NCI-H1694 treated with DMSO at 0.1 percent for 48 hours (cell line): ENCODE results near the gene ZBTB16.

Experiments
- DNase-seq: peaks from one replicate; lab custom pipeline; 2025; lab: John Stamatoyannopoulos, UW

ZBTB16 gene, protein sequence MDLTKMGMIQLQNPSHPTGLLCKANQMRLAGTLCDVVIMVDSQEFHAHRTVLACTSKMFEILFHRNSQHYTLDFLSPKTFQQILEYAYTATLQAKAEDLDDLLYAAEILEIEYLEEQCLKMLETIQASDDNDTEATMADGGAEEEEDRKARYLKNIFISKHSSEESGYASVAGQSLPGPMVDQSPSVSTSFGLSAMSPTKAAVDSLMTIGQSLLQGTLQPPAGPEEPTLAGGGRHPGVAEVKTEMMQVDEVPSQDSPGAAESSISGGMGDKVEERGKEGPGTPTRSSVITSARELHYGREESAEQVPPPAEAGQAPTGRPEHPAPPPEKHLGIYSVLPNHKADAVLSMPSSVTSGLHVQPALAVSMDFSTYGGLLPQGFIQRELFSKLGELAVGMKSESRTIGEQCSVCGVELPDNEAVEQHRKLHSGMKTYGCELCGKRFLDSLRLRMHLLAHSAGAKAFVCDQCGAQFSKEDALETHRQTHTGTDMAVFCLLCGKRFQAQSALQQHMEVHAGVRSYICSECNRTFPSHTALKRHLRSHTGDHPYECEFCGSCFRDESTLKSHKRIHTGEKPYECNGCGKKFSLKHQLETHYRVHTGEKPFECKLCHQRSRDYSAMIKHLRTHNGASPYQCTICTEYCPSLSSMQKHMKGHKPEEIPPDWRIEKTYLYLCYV

DNA sequence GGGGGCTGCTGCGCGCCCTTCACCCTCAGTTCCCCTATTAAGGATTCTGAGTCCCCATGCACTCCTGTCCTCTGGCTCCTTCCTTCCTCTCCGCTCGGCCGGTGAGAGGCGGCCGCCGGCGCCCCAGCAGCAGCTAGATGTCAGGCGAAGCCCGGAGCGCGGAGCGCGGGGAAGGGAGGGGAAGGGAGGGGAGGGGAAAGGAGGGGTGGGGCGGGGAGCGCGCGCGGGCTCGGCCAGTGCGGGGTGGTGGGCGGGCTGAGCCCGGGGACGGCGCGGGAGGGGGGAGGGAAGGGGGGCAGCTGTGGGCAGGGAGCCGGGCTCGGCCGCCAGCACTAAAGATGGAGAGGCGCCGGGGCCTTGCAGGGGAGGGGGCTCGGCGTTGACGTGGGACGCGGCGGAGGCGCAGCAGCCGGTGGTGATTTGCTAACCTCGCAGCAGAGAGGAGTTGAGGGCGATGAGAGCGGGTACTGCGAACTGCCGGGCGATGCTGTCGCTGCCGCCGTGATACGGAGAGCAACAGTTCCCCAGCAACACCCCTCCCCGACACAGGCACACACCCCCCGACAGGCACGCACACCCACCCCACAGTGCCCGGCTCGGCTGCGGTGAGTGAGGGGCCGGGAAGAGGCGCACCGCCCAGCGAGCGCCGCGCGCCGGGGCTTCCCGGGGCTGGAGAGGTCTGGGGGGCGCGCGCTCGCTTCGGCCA lies at the start of gene ZBTB16:
ZBTB16 (plus strand) TSS at position 434 of the 706 bp plus-strand sequence. CDS start 3,590 bp downstream, outside the sequence.
- DNase-seq = no peak

DNA sequence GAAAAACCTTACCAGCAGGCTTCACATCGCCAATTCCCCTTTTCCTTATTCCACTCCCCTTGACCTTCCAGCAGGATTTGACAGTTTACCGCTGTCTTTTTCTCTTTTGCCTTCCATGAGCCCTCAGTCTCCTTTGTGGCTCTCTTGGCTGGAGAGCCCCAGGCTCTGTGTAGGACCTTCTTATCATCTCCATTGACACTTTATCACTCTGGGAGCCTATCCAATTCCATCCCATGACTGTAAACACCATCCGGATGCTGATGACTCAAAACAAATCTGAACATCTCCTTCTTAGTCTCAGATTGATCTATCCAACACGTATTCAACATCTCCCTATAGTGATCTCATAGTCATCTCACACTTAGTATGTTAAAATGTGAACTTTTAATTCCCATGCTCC lies 48.6 kb upstream of the ZBTB16 start:
- no peak for DNase-seq

DNA sequence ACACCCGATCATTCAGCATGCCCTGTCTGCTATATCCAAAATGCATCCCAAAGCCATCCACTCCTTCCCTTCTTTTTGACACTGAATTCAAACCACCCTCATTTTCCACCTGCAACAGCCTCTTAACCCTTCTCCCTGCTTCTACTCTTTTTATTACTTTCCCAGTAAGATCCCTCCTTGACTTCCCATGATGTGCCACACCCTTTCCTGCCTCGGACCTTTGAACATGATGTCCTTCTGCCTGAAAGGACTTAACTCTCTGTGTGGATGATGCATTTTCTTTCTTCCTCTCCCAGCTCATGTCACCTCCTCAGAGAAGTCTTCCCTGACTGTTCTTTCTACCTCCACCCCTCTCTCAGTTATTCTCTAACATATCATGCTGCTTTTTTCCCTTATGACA lies 48.1 kb upstream of the ZBTB16 start:
- no peak for DNase-seq

DNA sequence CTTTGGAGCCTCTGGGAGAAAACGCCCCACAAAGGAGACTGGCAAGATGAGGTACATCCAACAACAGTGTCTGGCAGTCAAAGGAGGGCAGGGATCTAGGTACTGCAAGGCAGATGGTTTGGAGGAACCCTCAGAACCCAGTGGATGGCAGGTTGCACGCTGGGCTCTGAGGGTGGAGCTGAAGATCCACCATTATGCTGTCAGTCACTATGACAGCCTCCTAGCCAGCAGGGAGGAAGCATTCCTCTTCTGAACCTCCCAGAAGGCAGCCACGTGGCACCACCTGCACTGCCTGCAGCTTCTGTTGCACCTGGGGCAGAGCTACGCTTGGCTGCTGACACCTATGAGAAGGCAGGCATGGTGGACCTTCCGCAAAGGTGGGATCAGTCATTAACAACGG lies 44.4 kb upstream of the ZBTB16 start:
- no peak for DNase-seq

DNA sequence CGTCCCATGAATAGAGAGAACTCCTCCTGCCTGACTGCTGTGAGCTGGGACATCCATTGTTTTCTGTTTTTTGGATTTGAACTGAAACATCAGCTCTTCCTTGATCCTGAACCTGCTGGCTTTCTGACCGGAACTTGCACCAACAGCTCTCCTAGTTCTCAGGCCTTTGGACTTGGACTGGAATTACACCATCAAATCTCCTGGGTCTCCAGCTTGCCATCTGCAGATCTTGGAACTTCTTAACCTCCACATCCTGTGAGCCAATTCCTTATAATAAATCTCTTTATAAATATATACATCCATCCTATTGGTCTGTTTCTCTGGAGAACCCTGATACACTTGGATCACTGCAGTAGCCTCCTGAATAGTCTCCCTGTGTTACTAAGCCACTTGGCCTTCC lies 42.5 kb upstream of the ZBTB16 start:
- DNase-seq = no peak

DNA sequence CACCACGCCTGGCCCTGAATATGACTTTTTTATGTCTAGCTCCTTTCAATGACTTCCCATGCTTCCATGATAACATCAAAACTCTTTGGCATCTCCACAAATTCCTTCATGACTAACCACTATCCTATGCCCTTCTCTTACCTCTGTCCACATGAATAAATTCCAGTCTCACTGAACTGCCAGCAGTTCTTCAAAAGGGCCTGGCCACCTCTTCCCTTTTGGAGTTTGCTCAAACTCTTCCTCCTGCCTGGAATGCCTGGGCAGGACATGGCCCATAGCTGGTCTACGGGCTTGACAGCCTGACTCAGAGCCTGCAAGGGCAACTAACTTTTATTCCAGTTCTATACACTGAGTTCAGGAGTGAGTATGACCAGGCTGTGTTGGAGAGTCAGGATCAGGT lies 41.8 kb upstream of the ZBTB16 start:
- no peak for DNase-seq

DNA sequence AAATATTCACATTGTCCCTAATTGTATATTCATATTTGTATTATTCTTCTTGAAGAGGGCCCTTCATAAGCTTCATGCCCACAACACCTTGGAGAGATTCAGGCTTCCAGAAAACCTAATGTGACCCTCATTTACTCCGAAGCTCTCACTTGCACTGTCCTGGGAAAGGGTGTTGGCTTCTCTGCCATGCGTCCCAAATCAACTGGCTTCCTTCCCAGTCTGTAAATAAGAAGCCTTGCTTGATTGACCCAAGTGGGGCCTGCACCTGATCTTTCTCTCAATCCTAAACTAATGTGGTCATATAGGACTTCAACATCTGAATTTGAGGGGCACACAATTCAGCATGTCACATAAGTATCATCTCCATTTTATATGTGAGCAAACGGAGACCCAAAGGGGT lies 40.5 kb upstream of the ZBTB16 start:
- no peak for DNase-seq

DNA sequence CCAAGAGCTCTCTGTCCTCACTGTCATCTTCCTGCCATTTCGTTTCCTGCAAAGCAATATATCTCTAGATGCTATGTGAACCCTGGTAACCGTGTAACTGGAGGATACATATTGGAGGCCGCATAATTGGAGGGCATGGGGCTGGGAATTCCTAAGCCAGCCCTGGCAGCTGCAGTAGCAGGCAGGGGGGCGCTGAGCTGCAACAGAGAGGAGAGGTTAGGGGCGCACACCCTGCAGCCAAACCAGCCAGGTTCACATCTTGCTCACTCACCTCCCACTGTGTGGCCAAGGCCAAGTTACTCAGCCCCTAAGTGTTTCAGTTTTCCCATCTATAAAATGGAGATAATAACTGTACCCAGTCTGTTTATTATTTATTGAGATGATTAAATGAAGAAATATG lies 39.9 kb upstream of the ZBTB16 start:
- no peak for DNase-seq

DNA sequence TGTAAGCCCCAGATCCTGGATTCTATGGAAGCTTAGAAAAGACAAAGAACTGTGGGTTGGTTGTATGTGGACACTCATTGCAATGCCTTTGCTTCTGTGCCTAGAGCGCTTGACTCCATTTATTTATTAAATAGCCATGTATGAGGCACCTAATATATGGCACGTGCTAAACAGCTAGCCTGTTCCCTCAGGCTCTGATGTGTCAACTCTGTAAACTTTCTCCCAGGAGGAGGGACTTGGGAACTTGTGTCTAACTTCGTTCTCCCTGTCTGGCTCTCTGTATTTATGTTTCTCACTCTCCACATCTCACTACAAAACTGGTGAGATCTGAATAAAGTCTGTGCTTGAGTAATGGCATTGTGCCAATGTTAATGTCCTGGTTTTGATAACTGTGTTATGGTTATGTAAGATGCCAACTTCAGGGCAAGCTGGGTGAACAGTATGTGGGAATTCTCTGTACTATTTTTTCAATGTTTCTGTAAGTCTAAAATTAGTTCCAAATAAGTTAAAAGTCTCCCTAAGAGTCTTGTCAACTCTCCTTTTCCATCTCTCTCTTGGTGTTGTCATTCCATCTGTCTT lies 34.1 kb upstream of the ZBTB16 start:
- DNase-seq = no peak

DNA sequence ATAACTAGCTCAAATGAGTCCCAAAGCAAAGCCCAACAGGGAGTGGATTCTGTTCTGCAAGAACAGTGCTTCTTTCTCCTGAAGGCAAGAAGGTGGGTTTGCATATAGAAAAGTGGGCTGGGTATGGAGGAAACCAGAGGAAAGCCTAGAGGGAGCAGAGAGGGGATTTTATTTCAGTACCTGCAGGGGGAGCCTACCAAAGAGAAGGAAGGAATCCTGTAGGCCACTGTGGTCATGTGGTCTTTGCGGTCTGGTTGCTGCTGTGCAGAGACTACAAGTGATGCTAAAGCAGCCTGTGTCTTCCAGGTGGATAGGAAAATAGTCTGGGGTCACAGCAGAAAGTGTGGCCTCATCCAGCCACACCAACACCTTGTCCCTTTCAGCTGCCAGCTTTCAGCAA lies 33.2 kb upstream of the ZBTB16 start:
- DNase-seq = no peak

DNA sequence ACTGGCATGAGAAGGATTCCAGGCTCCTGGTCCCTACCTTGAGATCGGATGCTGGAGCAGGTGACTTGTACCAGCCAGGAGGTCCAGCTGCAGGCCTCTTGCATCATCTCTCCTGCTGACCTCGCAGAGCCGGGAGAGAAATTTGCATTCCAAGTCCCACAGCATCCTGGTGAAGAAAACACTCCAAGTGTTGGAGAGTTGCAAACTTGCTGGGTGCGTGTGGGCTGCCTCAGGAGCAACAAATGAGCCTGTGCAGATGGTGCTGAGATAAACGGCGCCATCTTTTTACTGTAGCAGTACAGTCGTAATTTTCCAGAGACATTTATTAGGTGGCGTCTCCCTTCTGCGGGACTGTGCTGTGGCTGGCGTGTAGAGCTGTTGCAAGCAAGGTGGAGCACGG lies 32.1 kb upstream of the ZBTB16 start:
- DNase-seq = no peak

DNA sequence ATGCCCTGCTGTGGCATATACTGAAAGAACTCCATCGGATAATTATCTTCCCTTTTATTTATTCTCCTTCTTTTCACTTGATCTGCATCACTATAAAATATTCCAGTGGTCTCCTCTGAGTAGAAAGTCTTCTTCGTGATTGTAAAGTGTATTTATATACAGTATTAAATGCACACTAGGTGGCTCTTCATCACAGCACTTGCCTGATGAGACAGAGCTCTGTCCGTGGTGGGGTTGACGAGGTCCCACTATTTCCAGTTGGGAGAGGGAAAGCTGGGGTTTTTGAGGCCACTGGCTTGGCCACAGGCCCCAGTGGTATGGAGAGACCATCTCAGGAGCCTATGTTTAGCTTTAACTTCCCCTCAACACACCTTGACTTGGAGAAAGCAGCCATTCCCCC lies 31.6 kb upstream of the ZBTB16 start:
- DNase-seq = no peak

DNA sequence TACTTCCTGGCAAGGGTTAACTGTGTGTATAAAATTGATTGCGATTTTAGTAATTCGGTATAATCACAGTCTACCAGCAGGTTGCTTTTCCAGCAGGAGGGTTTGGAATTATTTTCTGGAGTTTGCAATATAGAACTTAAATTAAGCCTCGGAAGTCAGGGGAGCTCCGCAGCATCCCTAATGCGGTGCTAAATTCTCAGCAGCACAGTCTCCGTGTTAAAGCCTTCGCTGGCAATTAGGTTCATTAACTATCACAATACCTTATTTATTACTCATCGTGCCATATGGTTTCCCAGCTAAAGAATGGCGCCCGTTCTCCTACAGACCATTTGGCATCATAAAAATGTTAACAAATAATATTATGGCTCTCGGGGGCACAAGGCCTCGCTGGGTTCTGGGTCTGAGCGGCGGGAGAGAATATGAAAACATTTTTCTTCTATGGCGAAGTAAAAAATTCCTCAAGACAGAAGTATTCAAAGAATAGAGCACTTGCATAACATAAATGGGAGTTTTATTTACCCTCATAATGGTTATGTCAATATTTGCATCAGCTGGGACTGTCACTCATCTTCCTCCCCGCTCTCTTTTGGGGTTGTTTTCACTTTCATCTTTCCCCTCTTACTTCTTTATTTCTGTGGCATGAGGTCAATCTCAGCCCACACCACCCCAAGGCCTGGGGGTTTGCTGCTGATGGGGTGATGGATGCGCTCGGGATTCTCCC lies 28.1 kb upstream of the ZBTB16 start:
- peak; percentile 43 for DNase-seq

DNA sequence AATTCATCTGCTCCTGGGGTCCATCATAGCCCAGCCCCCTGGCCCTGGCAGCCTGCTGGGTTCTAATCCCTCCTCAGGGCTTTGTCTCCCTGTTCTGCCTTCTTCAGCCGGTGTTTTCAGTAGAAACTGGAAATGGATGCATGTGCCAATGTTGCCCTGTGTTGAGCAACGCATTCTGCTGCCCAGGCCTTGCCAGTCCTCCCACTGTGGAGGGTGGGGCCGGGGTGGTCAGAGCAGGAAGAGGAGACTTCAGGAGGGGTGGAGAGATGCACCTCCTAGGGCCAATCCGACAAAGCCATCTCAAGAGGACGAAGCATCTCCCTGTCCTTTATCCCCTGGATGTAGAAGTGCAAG lies 27.6 kb upstream of the ZBTB16 start:
- no peak for DNase-seq

DNA sequence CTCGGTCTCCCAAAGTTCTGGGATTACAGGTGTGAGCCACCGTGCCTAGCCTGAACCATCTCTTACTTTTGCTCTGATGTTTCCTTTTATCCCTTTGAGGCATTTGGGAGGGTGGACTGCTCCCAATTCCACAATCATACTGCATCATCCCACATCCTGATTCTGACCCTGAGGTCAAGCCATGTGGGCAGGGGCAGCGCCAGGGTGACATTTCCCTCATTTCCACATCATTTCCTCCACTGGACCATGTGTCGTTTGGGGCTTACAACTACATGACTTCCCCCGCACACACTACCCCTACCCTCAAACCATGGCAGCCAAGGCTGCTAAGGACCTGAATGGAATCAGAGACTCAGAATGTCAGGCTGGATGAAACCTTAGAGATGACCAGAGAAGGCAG lies 26.4 kb upstream of the ZBTB16 start:
- no peak for DNase-seq

DNA sequence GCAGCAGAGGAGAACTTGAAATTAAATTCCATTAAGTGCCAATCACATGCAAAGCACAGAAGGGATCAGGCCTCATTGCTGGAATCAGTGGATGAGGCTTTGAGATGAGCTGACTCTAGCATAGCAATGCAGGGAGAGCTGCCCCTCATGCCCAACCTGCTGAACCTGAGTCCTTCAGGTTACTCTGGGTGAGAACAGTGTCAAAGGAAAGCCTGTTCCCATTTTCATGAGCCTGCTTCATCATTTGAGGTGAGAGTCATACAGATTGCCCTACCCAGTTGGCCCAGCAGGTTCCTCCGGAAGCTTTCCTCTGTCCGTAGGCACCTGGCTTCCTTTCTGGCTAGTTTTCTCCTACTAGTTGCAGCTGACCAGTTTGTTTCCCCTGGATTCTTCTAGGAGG lies 25.9 kb upstream of the ZBTB16 start:
- no peak for DNase-seq

DNA sequence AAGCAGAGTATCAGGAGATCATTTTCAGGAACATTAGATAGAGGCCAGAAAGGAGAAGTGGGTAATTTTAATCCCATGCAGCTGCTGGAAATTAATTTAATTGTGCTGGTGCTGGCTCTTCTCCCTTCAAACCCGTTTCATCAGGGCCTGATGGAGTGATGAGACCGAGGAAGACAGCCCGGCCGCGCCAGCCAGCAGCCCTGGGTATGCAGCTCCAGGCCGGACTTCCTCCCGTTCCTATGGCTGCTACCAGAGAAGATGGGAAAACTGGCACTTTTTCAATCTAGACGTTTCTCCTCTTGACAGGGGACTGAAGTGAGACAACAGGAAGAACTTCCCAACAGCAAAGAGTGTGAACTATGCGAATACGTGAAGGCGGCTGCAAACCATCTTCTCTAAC lies 24.6 kb upstream of the ZBTB16 start:
- no peak for DNase-seq

DNA sequence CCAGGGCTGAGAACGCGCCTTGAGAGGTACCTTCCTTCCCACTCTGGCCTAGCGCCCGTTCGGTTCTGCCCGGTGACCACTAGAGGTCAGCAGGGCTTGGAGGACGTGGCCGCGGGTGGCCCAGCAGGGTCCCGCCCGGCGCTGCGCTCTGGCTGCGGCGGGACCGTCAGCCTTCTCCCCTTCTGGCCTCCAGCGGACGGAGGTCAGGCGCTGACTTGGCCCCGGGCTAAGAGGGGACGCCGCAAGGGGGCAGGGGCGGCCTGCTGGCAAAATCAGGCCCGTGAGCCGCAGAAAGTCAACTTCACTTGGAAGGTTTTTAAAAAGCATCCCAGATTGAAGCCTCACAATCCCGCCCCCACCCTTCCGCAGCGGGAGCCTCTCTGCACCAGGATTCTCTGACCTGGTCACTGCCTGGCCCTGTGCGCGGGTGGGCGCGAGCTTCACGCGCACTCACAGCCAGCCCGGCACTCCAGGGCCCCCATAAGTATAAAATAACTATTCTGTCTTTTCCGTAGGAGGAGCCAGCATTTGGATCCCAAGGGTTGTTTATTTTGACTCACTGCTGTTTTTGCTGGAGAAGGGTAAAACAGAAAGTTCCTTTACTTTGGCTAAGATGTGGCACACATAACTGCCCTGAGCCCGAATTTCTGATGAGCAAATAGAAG lies 23.2 kb upstream of the ZBTB16 start:
- DNase-seq = no peak

DNA sequence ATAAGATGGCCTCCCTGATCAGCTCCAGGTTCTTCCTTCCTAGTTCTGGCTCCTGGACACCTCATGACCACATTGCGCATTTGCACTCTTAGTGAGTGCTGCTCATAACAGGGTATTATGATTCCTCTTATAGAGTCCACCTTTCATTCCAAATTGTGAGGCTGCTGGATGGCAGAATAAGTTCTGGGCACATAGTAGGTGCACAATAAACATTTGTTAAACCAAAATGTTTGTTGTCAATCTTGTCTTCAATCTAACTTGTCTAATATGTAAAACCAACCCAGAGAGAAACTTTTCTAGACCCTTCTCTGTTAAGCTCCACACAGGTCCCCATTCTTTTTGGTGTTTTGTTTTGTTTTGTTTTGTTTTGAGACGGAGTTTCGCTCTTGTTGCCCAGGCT lies 22.6 kb upstream of the ZBTB16 start:
- DNase-seq = no peak

DNA sequence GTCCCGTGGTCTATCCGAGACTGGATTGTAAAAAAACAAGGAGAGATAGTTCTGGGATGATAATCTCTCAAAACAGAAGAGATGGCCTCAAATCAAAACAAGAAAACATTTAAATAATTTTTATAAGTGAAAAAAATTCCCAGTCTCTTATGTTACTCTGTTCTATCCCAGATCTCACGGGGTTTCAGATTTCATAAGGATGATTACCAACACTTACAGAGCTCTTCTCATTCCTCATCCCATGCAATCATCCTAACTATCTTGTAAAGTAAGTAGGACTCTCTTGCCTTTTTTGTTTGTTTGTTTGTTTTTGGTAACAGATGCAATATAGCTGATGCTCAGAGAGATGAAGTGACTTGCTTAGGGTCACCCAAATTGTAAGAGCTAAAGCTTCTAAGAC lies 20.0 kb upstream of the ZBTB16 start:
- no peak for DNase-seq

DNA sequence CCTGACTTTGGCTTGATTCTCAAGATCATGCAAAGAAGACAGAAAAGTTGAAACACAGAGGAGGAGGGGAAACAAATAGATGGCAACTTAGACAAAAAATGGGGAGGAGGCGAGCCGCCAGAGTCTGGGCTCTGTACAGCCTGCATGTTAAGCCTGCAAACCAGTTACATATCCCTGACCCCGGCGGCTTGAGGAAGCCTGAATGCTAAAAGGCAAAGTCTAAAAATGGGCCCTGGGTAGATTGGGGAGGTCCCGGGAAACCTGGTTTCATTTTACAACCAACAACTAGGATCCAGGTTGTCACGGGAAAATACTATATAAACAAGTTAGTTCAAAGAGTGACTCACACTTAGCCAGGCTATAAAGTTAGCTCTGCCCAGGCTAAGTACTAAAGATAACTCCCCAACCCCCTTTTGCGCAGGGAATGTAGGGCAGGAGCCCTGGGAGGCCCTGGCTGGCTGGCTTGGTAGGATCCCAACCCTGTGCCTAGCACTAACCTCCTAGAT lies 18.8 kb upstream of the ZBTB16 start:
- no peak for DNase-seq
